IMR-90 (cell line): ENCODE results near the gene MARK4.

Experiments
- CTCF ChIP-seq: conservative IDR thresholded peaks from 2 replicates; pipeline ENCODE4 v1.5.1; 2012; ENCODE audit warnings: mild to moderate bottlenecking, low read depth, low read length, improper control_type of control experiment
- FOS ChIP-seq: fragments of 150-350 bp; IDR thresholded peaks from 2 replicates; pipeline ENCODE4 v1.6.1; 2016; ENCODE audit warnings: low read depth, low read length
- MAFK ChIP-seq: IDR thresholded peaks from 2 replicates; pipeline ENCODE4 v1.6.1; 2012; ENCODE audit warnings: low read depth, low read length, improper control_type of control experiment
- POLR2A ChIP-seq: IDR thresholded peaks from 2 replicates; pipeline ENCODE4 v1.6.1; 2012; ENCODE audit warnings: mild to moderate bottlenecking, low read depth, low read length
- RAD21 ChIP-seq: IDR thresholded peaks from 2 replicates; pipeline ENCODE4 v1.6.1; 2012; ENCODE audit warnings: low read length, improper control_type of control experiment
- RCOR1 ChIP-seq: IDR thresholded peaks from 2 replicates; pipeline ENCODE4 v1.6.1; 2012; ENCODE audit warnings: mild to moderate bottlenecking, low read length, improper control_type of control experiment; ENCODE audit not compliant: insufficient replicate concordance
- SMC3 ChIP-seq: fragments of 150-350 bp; IDR thresholded peaks from 2 replicates; pipeline ENCODE4 v1.6.1; 2016; ENCODE audit warnings: low read depth, mild to moderate bottlenecking, antibody characterized with exemption, low read length, moderate library complexity
- TF ChIP-seq, protein P1 (sequence below): fragments of 150-350 bp; IDR thresholded peaks from 2 replicates; pipeline ENCODE4 v1.6.1; 2017; ENCODE audit warnings: mild to moderate bottlenecking, antibody characterized with exemption, low read length, low read depth

GRCh38 chr19:45271098-45271734, 20.1 kb downstream of the MARK4 start:
- no peak for TF ChIP-seq RAD21
- no peak for TF ChIP-seq CTCF
- no peak for TF ChIP-seq POLR2A
- TF ChIP-seq SMC3 = no peak
- no peak for TF ChIP-seq RCOR1
- no peak for TF ChIP-seq FOS
- TF ChIP-seq, protein P1, sequence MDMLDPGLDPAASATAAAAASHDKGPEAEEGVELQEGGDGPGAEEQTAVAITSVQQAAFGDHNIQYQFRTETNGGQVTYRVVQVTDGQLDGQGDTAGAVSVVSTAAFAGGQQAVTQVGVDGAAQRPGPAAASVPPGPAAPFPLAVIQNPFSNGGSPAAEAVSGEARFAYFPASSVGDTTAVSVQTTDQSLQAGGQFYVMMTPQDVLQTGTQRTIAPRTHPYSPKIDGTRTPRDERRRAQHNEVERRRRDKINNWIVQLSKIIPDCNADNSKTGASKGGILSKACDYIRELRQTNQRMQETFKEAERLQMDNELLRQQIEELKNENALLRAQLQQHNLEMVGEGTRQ = no peak
- no peak for TF ChIP-seq MAFK
